ENCODE data around the gene STK25. TPM values are rescaled to one million over a fixed set of nuclear protein-coding genes. Genes with fewer than 3 reads are reported as not detected.

The STK25 gene
- polyA plus RNA-seq, 2 of the 4 experiments (the other 2 are of a cell fraction): 101 to 138 TPM

Small RNAs within 50 kb of the gene (small RNA-seq; reads per million reads assigned to genes)
- 0 reads per million in 6 experiments for gene MIR3133

Other genes starting within 250 kb of the STK25 start
- gene HDLBP, start 192.9 kb downstream of the STK25 start, polyA plus RNA-seq (2011; rRNA removed): 292 and 330 TPM in 2 replicates
- gene HDLBP, start 192.9 kb downstream of the STK25 start, polyA plus RNA-seq (2017; fragmentation: RNase III; extraction: RNeasy Plus Mini Kit Qiagen cat#74134 plus additional on column Dnase treatment): 237 to 256 TPM (median 248 TPM) in 3 replicates
- 660 and 762 TPM in 2 replicates for gene SEPTIN2, start 192.7 kb downstream of the STK25 start, polyA plus RNA-seq (2011; rRNA removed)
- 341 to 359 TPM (median 358 TPM) in 3 replicates for gene SEPTIN2, start 192.7 kb downstream of the STK25 start, polyA plus RNA-seq (2017; fragmentation: RNase III; extraction: RNeasy Plus Mini Kit Qiagen cat#74134 plus additional on column Dnase treatment)
- gene FARP2, start 152.3 kb downstream of the STK25 start, polyA plus RNA-seq (2011; rRNA removed): 29.1 and 34.9 TPM in 2 replicates
- 16.0 to 18.8 TPM (median 17.0 TPM) in 3 replicates for gene FARP2, start 152.3 kb downstream of the STK25 start, polyA plus RNA-seq (2017; fragmentation: RNase III; extraction: RNeasy Plus Mini Kit Qiagen cat#74134 plus additional on column Dnase treatment)
- gene BOK, start 50.2 kb upstream of the STK25 start, polyA plus RNA-seq (2011; rRNA removed): 5.0 and 5.5 TPM in 2 replicates
- 12.0 to 13.0 TPM (median 12.6 TPM) in 3 replicates for gene BOK, start 50.2 kb upstream of the STK25 start, polyA plus RNA-seq (2017; fragmentation: RNase III; extraction: RNeasy Plus Mini Kit Qiagen cat#74134 plus additional on column Dnase treatment)
- gene THAP4, start 128.6 kb upstream of the STK25 start, polyA plus RNA-seq (2011; rRNA removed): 36.1 and 37.3 TPM in 2 replicates
- 51.0 to 56.7 TPM (median 53.2 TPM) in 3 replicates for gene THAP4, start 128.6 kb upstream of the STK25 start, polyA plus RNA-seq (2017; fragmentation: RNase III; extraction: RNeasy Plus Mini Kit Qiagen cat#74134 plus additional on column Dnase treatment)
- gene ATG4B, start 129.1 kb upstream of the STK25 start, polyA plus RNA-seq (2011; rRNA removed): 75.2 and 75.6 TPM in 2 replicates
- 68.8 to 74.7 TPM (median 70.3 TPM) in 3 replicates for gene ATG4B, start 129.1 kb upstream of the STK25 start, polyA plus RNA-seq (2017; fragmentation: RNase III; extraction: RNeasy Plus Mini Kit Qiagen cat#74134 plus additional on column Dnase treatment)
- 62.7 and 68.7 TPM in 2 replicates for gene DTYMK, start 178.2 kb upstream of the STK25 start, polyA plus RNA-seq (2011; rRNA removed)
- gene DTYMK, start 178.2 kb upstream of the STK25 start, polyA plus RNA-seq (2017; fragmentation: RNase III; extraction: RNeasy Plus Mini Kit Qiagen cat#74134 plus additional on column Dnase treatment): 90.7 to 99.5 TPM (median 98.9 TPM) in 3 replicates
- gene ING5, start 193.5 kb upstream of the STK25 start, polyA plus RNA-seq (2011; rRNA removed): 28.4 and 28.6 TPM in 2 replicates
- 29.6 to 31.0 TPM (median 30.1 TPM) in 3 replicates for gene ING5, start 193.5 kb upstream of the STK25 start, polyA plus RNA-seq (2017; fragmentation: RNase III; extraction: RNeasy Plus Mini Kit Qiagen cat#74134 plus additional on column Dnase treatment)
- 6.5 and 7.0 TPM in 2 replicates for gene D2HGDH, start 226.0 kb upstream of the STK25 start, polyA plus RNA-seq (2011; rRNA removed)
- 16.5 to 18.8 TPM (median 18.5 TPM) in 3 replicates for gene D2HGDH, start 226.0 kb upstream of the STK25 start, polyA plus RNA-seq (2017; fragmentation: RNase III; extraction: RNeasy Plus Mini Kit Qiagen cat#74134 plus additional on column Dnase treatment)

Measured in A549 (cell line).